Mucosa of rectum (tissue), 2 donors: Measurements from ENCODE around the gene NLGN1.

Experiments used
- H3K27ac ChIP-seq, 2 donors: one replicate each; pipeline ENCODE4 v1.7.0; 2013; ENCODE audit warnings: inconsistent platforms in 2 of 2, low read depth in 2 of 2, low read length in 2 of 2
- H3K27me3 ChIP-seq, 2 donors: one replicate each; pipeline ENCODE4 v1.7.0; 2013; ENCODE audit warnings: low read length in 2 of 2; ENCODE audit not compliant: control insufficient read depth in 2 of 2, insufficient read depth in 2 of 2
- H3K36me3 ChIP-seq, 2 donors: one replicate each; pipeline ENCODE4 v1.7.0; 2013; ENCODE audit warnings: low read length in 2 of 2; ENCODE audit not compliant: control insufficient read depth in 2 of 2, insufficient read depth in 2 of 2
- H3K4me1 ChIP-seq, 2 donors: one replicate each; pipeline ENCODE4 v1.7.0; 2013; ENCODE audit warnings: low read length in 2 of 2, mild to moderate bottlenecking in 1 of 2; ENCODE audit not compliant: control insufficient read depth in 2 of 2, insufficient read depth in 2 of 2
- H3K4me3 ChIP-seq, 2 donors: one replicate each; pipeline ENCODE4 v1.7.0; 2013; ENCODE audit warnings: low read length in 2 of 2
- H3K9ac ChIP-seq, 2 donors: one replicate each; pipeline ENCODE4 v1.7.0; 2013; ENCODE audit warnings: low read length in 2 of 2, low read depth in 1 of 2, mild to moderate bottlenecking in 1 of 2
- H3K9me3 ChIP-seq, 2 donors: one replicate each; pipeline ENCODE4 v1.7.0; 2013; ENCODE audit warnings: low read length in 2 of 2; ENCODE audit not compliant: control insufficient read depth in 2 of 2
- donor health status: healthy.
- donor health status: Normal muscosa, but diverticular disease.

The NLGN1 gene

GRCh38 chr3:173865900-173866498, 468.5 kb downstream of the NLGN1 start:
- no peaks in the 10 kb centered on the region for H3K4me1 ChIP-seq
- no peaks in the 10 kb centered on the region for H3K9me3 ChIP-seq
- no peak overlapping the region for H3K9ac ChIP-seq
- H3K4me3 ChIP-seq: no peak overlapping the region
- H3K36me3 ChIP-seq: no peaks in the 10 kb centered on the region
- H3K27me3 ChIP-seq: no peaks in the 10 kb centered on the region
- no peak overlapping the region for H3K27ac ChIP-seq

GRCh38 chr3:173869766-173870165, 472.2 kb downstream of the NLGN1 start:
- H3K4me3 ChIP-seq: no peak overlapping the region
- no peaks in the 10 kb centered on the region for H3K4me1 ChIP-seq
- no peak overlapping the region for H3K9ac ChIP-seq
- no peaks in the 10 kb centered on the region for H3K9me3 ChIP-seq
- no peak overlapping the region for H3K27ac ChIP-seq
- no peaks in the 10 kb centered on the region for H3K27me3 ChIP-seq
- H3K36me3 ChIP-seq: no peaks in the 10 kb centered on the region

GRCh38 chr3:173870976-173871375, 473.4 kb downstream of the NLGN1 start:
- Histone ChIP-seq H3K4me1 (no peaks in the 10 kb centered on the region), H3K4me3 (no peak overlapping the region), H3K27ac (no peak overlapping the region), H3K27me3 (no peaks in the 10 kb centered on the region), H3K36me3 (no peaks in the 10 kb centered on the region), H3K9ac (no peak overlapping the region), H3K9me3 (no peaks in the 10 kb centered on the region)

GRCh38 chr3:173875790-173876189, 478.2 kb downstream of the NLGN1 start:
- H3K9ac ChIP-seq: no peak overlapping the region
- no peak overlapping the region for H3K4me3 ChIP-seq
- H3K27me3 ChIP-seq: no peaks in the 10 kb centered on the region
- H3K27ac ChIP-seq: no peak overlapping the region
- no peaks in the 10 kb centered on the region for H3K9me3 ChIP-seq
- H3K4me1 ChIP-seq: no peaks in the 10 kb centered on the region
- H3K36me3 ChIP-seq: no peaks in the 10 kb centered on the region

GRCh38 chr3:173876476-173876875, 478.9 kb downstream of the NLGN1 start:
- Histone ChIP-seq H3K4me3 (no peak overlapping the region), H3K9ac (no peak overlapping the region), H3K36me3 (no peaks in the 10 kb centered on the region), H3K27ac (no peak overlapping the region), H3K4me1 (no peaks in the 10 kb centered on the region), H3K9me3 (no peaks in the 10 kb centered on the region), H3K27me3 (no peaks in the 10 kb centered on the region)

- no peak overlapping the region for H3K4me3 ChIP-seq
- no peaks in the 10 kb centered on the region for H3K36me3 ChIP-seq
- H3K9ac ChIP-seq: no peak overlapping the region
- H3K9me3 ChIP-seq: no peaks in the 10 kb centered on the region
- H3K27ac ChIP-seq: no peak overlapping the region
- H3K27me3 ChIP-seq: no peaks in the 10 kb centered on the region
- H3K4me1 ChIP-seq: no peaks in the 10 kb centered on the region
Observed at GRCh38 chr3:173887888-173888287, 490.3 kb downstream of the NLGN1 start.

- Histone ChIP-seq H3K36me3 (no peaks in the 10 kb centered on the region), H3K27me3 (no peaks in the 10 kb centered on the region), H3K4me3 (no peak overlapping the region), H3K9me3 (no peaks in the 10 kb centered on the region), H3K27ac (no peak overlapping the region), H3K4me1 (no peaks in the 10 kb centered on the region), H3K9ac (no peak overlapping the region)
Observed at GRCh38 chr3:173889596-173889995, 492.1 kb downstream of the NLGN1 start.

- H3K4me3 ChIP-seq: no peak overlapping the region
- no peaks in the 10 kb centered on the region for H3K27me3 ChIP-seq
- no peak overlapping the region for H3K27ac ChIP-seq
- H3K4me1 ChIP-seq: no peaks in the 10 kb centered on the region
- H3K36me3 ChIP-seq: no peaks in the 10 kb centered on the region
- no peak overlapping the region for H3K9ac ChIP-seq
- no peaks in the 10 kb centered on the region for H3K9me3 ChIP-seq
Observed at GRCh38 chr3:173890091-173890490, 492.5 kb downstream of the NLGN1 start.

GRCh38 chr3:173891272-173892100, 493.9 kb downstream of the NLGN1 start:
- H3K27ac ChIP-seq: no peak overlapping the region

GRCh38 chr3:173892547-173892946, 495.0 kb downstream of the NLGN1 start:
- Histone ChIP-seq H3K9me3 (no peaks in the 10 kb centered on the region), H3K4me3 (no peak overlapping the region), H3K4me1 (no peaks in the 10 kb centered on the region), H3K9ac (no peak overlapping the region), H3K27ac (no peak overlapping the region), H3K27me3 (no peaks in the 10 kb centered on the region), H3K36me3 (no peaks in the 10 kb centered on the region)

More at GRCh38 chr3:173891272-173892100, 493.9 kb downstream of the NLGN1 start:
- no peak overlapping the region for H3K4me3 ChIP-seq
- no peak overlapping the region for H3K9ac ChIP-seq
- no peaks in the 10 kb centered on the region for H3K4me1 ChIP-seq
- H3K36me3 ChIP-seq: no peaks in the 10 kb centered on the region
- H3K9me3 ChIP-seq: no peaks in the 10 kb centered on the region
- no peaks in the 10 kb centered on the region for H3K27me3 ChIP-seq
